Activated CD4-positive, alpha-beta T cell treated with anti-CD3 and anti-CD28 coated beads for 24 hours (primary cell): Measurements from ENCODE around the gene IL10RB.
"Not testable (repeated sequence)": the region's sequence is repeated elsewhere in the genome, so short reads cannot be mapped to it uniquely, and the experiment has no call there.

Experiments used
- DNase-seq, 2 donors: peaks; one replicate each; pipeline ENCODE4 v3.0.0-alpha.2; 2020; ENCODE audit warnings: low read depth in 2 of 2

Gene IL10RB

DNA sequence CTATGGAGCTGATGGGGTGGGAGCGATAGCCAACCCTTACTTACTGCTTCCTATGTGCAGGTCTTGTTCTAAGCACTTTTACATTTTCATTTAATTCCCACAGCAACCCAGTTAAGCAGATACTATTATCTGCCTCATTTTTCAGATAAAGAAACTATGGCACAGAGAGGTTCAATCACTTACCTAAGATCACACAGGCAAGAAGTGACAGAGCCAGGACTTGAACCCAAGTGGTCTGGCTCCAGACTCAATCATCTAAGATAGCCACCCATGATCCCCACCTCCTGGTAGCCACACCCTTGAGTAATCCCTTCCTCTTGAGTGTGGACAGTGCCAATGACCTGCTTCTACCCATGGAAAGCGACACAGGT is 35.5 kb downstream of the IL10RB start:
- no peak for DNase-seq

- no peak for DNase-seq
Measured at GRCh38 chr21:33302055-33302454, 35.9 kb downstream of the IL10RB start.

- DNase-seq, result no peak
Measured at GRCh38 chr21:33302796-33303195, 36.6 kb downstream of the IL10RB start.

DNA sequence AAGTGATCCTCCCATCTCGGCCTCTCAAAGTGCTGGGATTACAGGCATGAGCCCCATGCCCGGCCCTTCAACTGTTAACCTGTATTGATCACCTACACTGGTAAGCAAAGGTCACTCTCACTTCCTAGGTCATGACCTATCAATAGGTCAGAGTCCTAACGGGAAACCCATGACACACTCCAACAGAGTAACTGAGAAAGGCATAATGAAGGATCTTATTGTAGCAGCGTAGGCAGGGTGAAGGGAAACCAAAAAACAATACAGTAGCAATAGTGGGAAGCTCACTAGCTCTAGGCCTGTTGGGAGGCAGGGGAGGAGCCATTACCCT is 39.1 kb downstream of the IL10RB start:
- no peak for DNase-seq

DNA sequence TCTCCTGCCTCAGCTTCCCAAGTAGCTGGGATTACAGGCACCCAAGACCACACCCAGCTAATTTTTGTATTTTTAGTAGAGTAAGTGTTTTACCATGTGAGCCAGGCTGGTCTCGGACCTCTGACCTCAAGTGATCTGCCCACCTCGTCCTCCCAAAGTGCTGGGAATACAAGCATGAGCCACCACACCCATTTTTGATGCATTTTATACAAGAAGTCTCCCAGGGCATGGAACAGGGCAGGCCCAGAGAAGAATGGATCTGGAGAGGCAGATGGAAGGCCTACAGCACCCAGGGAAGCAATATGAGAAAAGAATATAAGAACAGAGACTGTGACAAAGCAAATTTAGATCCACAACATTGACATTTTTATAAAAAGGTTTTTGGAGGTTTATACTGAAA is 39.8 kb downstream of the IL10RB start:
- DNase-seq, result no peak

DNA sequence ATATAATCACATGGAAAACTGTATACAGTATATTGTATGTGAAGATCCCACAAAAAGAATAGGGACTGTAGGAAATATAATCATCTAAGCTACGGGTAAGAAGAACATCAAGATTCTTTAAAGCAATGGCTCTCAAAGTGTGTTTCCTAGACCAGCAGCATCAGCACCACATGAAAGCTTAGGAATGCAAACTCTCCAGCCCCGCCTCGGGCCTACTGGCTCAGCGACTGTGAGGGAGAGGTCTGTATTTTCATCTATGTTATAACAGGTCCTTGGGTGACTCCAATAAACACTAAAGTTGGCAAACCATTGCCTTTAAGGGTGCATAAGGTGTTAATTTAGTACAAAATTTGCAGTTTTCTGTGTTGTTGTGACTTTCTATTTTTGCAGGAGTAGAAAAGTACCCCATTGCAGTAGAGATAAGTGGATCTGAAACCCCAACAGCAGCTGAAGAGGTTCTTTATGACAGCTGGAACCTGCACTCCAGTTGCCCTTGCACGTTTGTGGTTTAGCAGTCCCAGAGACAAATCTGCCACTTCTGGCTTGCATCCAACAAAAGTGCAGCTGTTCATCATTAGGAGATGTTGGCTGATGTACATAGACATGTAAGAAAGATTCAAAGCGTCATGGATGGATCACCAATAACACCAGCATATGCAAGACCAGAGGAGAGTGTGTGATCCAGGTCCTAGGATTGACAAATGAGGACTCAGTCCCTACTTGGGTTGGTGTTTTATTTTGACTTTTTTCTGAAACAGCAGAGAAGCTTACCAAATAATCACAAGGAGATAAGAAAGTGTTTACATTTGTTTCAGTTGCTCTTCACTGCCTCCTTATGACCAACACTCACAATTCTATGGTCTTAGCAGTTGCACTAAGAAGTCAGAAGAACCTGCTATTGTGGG is 42.7 kb downstream of the IL10RB start:
- DNase-seq, result no peak

DNA sequence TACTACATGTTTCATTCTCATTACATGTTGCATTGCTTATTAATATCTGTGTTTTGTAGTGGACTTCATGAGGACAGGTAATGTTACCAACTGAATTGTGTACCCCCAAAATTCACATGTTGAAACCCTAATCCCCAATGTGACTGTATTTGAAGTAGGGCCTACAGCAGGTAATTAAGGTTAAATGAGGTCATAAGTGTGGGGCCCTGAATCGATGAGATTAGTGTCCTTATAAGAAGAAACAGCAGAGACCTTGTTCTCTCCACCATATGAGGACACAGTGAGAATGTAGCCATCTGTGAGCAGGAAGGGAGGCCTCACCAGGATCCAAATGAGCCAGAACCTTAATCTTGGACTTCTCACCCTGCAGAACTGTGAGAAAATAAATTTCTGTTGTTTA is 43.6 kb downstream of the IL10RB start:
- no peak for DNase-seq

GRCh38 chr21:33312121-33312520 is 46.0 kb downstream of the IL10RB start:
- DNase-seq, result no peak

- DNase-seq, result no peak
Measured at GRCh38 chr21:33313183-33313582, 47.0 kb downstream of the IL10RB start.

DNA sequence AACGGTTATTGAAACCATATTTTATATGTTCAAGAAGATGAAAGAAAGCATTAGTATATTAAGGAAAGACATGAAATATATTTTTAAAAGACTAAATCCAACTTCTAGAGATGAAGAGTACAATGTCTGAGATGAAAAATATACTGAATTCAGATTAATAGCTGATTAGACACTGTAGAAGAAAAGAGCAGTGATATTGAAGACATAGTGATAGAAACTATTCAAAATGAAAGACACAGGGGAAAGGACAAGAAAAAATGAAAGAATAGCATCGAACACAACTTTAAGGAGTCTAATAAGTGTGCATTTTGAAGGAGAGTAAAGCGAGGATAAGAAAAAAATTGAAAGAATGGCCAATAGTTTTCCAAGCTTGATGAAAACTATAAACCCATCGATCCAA is 47.4 kb downstream of the IL10RB start:
- DNase-seq, result no peak

DNA sequence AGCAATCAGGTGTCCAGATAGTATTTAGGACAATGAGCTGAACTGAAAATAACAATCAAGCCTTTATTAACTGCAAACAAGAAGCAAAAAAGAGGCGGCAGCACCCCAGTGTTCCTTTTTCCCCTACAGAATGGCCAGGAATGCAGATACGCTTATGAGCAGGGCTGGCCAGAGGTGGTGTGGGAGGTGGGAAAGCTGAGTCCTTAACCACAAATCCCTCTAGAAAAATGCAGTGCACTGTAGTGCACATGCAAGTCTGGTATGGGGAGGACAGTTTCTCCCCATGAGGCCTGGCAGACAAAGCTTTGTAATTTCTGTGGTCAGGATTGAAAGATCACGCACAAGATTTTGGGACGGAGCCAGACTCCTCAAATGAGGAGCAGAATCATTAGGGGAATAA is 47.9 kb downstream of the IL10RB start:
- DNase-seq, result no peak

GRCh38 chr21:33315946-33316710 is 50.0 kb downstream of the IL10RB start:
- no peak for DNase-seq

DNA sequence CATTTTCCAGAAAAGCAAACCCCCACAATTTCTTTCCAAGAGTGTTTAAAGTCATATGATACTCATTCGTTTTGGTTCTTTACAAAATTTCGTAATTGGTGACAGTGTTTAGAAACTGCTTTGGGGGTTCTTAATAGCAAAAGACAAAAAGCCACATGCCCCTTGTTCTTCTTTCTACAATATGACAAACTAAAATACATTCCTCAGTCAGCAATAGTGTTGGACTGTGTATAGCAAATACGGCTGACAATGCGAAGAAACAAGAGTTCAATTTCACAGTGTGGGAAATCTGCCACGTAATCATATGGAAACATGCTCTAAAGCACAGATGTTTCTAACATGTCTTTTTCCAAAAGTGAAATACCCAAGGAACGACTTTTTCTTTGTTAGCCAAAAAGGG is 51.0 kb downstream of the IL10RB start:
- DNase-seq, result no peak

GRCh38 chr21:33317786-33318486 is 51.8 kb downstream of the IL10RB start:
- DNase-seq, result no peak

- not testable (repeated sequence) for DNase-seq
Measured at GRCh38 chr21:33321005-33321404, 54.8 kb downstream of the IL10RB start.

GRCh38 chr21:33323610-33324009 is 57.4 kb downstream of the IL10RB start:
- not testable (repeated sequence) for DNase-seq

DNA sequence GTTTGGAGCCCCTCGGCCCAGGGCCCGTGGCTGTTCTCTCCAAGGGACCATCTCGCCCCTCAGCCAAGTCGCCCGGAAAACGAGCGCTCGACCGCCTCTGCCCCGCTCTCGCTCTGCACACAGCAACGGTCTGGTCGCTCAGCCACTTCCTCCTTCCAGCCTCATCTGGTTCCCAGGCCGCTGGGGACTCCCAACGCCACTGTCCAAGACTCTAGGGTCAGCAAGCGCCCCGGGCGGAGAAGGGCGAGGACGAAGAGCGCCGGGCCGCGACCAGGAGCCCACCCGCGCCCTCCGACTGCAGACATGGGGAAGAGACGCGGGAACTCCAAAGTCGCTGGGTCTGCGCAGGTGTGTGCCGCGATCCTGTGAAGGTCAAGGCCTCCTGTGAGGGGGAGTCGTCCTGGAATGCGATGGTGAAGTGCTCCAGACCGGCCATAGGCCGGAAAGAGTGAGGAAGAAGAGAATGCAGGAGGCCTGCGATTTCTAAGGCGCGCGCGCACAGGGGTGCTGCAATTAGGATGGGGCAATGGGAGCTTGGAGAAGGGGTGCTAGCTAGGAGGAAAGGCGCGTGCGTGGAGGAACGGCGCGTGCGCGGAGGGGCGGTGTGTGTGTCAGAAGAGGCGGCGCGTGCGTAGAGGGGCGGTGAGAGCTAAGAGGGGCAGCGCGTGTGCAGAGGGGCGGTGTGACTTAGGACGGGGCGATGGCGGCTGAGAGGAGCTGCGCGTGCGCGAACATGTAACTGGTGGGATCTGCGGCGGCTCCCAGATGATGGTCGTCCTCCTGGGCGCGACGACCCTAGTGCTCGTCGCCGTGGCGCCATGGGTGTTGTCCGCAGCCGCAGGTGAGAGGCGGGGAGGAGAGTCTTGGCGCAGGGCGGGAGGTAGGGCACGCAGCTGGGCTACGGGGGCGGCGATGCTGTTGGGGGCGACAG is 58.4 kb downstream of the IL10RB start, which contains the start of gene IFNAR1:
TSS of gene IFNAR1 (plus strand) at position 680 of the 931 bp plus-strand sequence. CDS start at position 766, 86 bp downstream.
- peak; percentile 99 for DNase-seq

DNA sequence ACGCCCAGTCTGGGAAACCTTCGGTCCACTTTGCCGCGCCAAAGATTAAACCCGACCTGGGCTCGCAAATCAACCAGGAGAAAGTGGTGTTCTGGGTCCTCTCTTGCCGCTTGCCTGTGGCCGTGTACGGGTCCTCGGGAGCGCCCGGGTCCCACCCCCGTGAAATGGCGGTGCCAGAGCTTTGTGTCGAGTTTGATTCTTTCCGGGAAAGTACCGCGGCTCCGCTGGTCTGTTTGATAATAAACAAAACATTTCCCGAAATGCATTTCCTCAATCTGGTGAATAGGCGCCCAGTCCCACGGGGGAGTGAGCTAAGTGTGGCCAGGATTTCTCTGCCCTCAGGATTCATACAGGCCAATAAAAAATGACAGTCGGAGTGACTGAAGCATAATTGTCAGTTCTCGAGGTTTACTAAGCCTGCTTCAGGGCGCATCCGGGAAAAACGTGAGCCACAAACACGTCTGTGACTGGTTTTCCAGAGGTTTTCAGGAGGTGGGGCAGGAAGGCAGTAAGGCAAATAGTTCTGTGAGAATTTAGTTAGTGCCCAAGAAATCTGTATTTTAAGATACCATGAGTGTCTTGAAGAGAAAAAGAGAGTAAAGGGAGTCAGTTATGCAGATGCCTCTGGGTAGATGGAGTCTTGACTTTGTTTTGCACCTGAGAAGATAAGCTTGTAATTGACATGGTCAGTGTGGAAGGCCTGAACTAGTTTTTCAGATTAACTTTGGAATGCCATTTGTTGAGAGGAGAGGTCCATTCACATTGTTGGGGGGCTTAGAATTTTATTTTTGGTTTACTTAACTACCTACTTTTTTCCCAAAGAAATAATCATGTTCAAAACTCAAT is 59.3 kb downstream of the IL10RB start:
- DNase-seq, result peak; percentile 48 to 49

DNA sequence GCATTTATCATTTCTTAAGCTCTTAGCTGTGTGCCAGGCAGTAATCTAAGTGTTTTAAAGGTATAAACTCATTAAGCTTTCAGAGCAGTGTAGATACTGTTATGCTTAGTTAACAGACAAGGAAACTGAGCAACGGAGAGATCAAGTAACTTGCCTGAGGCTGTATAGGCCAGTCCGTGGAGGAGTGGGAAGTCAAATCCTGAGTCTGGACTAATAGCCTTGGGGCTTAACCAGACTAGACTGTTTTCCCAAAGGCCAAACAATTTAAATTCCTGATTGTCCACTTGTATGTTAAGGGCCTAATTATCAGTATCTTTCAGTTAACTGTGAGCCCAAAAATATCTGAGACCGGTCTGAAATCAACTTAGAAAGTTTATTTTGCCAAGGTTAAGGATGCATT is 61.2 kb downstream of the IL10RB start:
- DNase-seq, result no peak

GRCh38 chr21:33327792-33328433 is 61.7 kb downstream of the IL10RB start:
- DNase-seq, result no peak
